Stimulated activated CD8-positive, alpha-beta memory T cell treated with anti-CD3 and anti-CD28 coated beads, Interleukin-15, amount 100 ng/mL, for 48 hours (primary cell): ENCODE results near the gene RHBDL2.
"Not testable (repeated sequence)": the region's sequence is repeated elsewhere in the genome, so short reads cannot be mapped to it uniquely, and the experiment has no call there.

Experiments
- DNase-seq, 2 donors: peaks; one replicate each; pipeline ENCODE4 v3.0.0-alpha.2; 2020; ENCODE audit warnings: low read depth in 2 of 2

Gene RHBDL2

DNA sequence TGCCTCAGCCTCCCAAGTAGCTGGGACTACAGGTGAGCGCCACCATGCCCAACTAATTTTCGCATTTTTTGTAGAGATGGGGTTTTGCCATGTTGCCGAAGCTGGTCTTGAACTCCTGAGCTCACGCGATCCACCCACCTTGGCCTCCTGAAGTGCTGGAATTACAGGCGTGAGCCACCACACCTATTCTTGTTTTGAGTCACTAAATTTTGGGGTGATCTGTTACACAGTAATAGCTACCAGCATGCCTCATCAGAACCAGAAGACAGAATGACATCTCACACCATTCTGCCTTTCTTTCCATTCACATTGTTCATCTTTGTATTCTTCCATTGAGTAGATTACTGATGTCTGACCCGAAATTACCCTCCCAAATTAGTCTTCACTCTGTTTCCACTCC, 9.1 kb downstream of the RHBDL2 start:
- peak in 1 of 2 donors; percentile 5 for DNase-seq

DNA sequence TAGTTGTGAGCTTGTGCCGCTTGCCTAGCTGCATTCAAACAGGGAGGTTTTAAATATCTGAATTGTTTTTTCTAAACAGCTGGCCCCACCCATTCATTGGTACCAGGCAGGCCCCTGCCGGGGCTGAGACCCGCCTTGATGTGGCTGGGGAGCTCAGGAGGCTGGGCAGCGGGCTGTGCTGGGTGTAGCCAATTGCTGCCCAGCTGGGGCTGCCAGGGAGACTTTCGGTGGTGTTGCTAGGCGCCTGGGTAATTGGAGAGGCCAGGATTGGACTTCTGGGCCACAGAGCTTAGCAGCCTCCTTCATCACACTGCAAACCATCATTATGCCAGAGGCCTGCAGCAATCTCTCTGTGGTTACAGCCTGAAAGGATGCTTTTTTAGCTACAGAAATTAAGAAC, 12.2 kb downstream of the RHBDL2 start:
- no peak for DNase-seq

DNA sequence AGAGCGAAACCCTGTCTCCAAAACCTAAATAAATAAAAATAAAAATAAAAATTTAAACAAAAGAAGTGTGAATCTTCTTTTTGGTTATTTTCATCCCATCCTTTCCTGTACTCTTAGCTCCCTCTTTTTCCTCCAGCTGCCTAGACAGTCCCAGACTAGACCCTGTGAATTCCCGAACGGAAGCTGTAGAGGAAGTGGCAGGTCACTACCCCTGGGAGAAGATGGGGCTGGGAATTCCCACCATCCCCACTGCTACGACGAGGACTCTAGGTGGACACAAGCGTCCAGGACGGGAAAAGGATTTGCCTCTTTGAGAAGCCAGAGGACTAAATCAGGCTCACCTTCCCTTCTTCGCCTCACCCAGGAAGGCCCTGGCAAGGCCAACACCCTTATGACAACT, 12.6 kb downstream of the RHBDL2 start:
- no peak for DNase-seq

DNA sequence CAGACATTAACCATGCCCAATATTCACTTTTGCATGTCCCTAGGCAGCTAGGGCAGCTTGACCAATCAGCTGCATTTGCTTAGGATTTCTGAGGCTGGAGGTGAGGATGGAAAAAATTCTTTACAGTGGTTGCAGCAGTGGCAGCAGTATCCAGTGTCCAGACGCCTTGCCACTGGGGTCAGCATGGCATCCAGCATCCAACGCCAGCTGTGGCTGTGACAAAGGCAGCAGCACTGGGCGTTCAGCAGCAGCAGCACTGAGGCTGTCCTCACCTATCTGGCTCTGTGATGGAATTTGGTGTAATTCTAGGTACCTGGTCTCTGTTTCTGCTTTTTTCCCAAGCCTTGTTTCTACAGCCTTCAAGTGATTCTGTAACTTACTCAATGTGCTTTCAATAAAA, 15.5 kb downstream of the RHBDL2 start:
- no peak for DNase-seq

DNA sequence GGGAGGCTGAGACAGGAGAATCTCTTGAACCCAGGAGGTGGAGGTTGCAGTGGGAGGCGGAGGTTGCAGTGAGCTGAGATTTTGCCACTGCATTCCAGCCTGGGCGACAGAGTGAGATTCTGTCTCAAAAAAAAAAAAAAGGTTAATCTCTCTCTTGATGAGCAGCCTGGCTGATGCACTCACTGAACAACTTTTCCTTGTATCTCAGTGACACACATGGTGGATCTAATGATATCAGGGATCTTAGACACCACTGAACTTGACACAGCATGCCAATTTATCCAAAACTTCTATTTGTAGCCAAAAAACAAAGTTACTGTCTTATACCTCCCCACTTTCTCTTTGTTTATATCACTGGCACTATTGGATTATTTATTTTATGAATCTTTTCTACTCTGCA, 16.2 kb downstream of the RHBDL2 start:
- DNase-seq, result no peak

DNA sequence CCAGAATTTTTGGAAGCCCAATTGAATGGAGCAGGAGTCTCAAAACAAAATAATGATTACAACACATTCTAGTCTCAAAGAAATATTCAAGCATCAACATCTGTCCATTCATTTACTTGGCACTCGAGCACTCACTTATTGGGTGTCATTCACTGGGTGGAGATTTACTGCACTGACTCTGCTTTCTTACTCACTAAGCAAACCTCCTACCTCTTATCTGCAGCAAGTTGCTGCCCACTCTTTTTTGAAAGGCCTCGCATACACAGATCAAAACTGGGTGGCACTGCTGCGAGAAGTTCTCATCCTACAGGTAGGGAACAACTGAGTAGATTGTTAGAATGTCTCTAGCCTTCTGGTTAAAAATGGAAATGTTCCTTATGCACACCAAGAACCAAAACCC, 18.0 kb downstream of the RHBDL2 start:
- peak in 1 of 2 donors; percentile 3 for DNase-seq

DNA sequence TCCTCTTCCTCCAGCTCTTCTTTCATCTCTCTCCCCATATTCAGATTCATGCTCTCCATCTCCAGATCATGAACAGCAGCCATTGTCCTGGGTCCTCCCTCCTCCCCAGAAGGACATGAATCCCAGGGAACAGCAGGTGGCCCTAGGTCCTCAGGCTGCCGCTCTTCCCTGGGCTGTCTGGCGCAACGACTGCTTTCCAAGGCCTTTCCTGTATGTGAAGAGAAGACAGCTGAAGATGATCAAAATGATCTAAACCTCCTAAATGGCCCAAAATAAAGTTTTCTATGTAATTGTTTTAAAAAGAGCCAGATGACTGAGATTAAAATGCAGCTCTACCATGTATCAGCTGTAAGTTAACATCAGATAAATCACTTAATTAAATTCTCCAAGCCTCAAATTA, 22.5 kb downstream of the RHBDL2 start:
- DNase-seq, result no peak

DNA sequence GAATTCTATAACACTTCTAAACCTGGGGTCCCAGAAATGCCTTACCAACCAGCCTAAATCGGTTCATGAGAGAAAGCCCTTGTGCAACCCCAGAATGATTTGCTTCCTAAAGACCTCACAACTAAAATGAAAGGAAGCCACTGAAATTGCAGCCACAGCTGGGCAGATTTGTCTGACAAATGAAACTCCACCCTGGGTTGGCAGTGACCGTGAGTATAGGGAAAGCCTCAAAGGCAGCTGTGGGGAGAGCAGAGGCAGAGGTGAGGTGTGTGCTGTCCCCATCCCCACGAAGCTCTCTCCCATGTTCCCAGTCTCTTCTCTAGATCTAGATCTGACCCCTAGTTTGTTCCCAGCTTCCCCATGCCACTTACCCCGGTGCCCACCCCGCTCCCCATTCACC, 23.1 kb downstream of the RHBDL2 start:
- no peak for DNase-seq

DNA sequence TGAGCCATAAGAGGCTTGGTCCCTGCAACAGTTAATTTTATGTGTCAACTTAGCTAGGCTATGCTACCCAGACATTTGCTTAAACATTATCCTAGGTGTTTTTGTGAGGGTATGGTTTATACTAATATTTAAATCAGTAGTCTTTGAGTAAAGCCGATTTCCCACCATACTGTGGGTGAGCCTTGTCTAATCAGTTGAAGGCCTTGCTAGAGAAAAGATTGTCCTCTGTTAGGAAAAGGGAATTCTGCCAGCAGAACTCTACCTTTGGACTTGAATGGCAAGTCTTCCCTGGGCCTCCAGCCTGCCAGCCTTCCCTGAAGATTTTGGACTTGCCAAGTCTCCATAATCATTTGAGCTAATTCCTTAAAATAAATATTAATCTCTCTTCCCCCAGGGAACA, 23.9 kb downstream of the RHBDL2 start:
- DNase-seq, result no peak

DNA sequence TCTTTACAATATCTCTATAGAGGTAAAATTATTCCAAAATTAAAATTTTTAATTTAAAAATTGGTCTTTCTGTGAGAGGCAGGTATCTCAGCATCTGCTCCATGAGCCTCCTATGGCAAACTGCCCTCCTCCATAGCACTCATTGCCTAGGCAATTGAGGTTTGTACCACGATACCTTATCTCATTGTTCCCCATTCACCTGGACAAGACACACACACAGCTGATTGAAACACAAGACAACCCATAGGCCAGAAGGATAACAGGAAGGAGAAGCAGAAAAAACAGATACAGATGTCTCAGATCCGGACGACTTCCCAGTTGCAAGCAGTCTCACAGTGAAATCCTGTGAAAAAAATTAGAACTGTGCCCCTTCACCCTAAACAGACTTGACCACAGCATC, 24.3 kb downstream of the RHBDL2 start:
- DNase-seq, result no peak

DNA sequence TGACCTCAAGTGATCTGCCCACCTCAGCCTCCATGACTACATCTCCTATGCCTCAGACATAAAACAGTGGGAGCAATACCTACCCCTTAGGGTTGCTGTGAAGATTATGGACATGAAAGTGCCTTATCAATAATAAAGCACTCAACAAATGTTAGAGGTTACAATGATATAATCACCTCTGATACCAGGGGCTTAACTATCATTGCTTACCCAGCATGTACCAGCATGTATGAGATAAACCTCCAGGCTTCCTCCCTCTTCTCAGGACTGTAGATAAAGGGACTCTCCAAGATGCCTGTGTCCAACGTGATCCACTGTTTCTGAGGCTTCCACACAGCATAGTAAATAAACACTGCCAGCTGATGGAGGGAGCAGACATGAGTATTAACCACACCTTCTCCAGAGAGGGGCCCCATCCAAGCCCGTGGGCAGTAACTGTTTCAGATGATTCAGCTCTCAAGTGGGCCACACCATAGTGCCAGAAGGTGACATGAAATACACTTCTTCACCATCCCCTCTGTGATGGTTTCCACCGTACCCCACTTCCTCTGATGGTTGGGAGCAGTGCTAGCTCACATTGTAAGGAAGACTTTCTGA, 26.2 kb downstream of the RHBDL2 start:
- peak; percentile 22 to 25 for DNase-seq

DNA sequence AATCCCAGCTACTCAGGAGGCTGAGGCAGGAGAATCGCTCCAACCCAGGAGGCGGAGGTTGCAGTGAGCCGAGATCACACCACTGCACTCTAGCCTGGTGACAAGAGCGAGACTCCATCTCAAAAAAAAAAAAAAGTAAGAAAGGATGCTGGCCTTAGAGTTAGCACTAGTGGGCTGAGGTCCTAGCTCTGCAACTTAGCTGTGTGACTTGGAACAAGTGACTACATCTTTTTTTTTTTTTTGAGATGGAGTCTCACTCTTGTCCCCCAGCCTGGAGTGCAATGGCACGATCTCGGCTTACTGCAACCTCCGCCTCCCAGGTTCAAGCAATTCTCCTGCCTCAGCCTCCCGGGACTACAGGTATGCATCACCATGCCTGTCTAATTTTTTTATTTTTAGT, 26.7 kb downstream of the RHBDL2 start:
- DNase-seq, result not testable (repeated sequence)

DNA sequence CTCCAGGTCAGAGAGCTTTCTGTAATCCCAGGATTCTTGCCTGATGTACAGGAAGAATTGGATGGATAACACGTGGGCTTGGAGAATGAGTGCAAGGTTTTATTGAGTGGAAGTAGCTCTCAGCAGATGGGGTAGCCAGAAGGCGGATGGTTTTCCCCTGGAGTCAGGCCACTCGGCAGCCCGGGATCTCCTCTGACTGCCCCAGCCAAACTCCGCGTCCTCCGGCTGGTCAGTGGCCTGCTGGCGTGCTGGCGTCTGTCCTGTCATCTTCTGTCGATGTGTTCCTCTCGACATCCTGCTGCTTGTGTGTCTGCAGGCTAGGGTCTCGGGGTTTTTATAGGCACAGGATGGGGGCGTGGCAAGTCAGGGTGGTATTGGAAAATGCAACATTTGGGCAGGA, 32.8 kb downstream of the RHBDL2 start:
- DNase-seq, result no peak

DNA sequence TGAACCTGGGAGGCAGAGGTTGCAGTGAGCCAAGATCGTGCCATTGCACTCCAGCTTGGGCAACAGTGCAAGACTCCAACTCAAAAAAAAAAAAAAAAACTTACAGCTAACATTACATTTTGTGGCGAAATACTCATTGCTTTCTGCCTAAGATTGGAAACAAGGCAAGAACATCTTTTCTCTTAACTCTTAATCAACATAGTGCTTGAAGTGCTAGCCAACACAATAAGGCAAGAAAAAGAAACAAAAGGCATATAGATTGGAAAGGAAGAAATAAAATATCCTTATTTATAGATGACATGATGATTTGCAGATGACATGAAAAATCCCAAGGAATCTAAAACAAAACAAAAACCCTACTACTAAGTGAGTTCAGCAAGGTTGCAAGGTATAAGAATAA, 35.6 kb downstream of the RHBDL2 start:
- no peak for DNase-seq

DNA sequence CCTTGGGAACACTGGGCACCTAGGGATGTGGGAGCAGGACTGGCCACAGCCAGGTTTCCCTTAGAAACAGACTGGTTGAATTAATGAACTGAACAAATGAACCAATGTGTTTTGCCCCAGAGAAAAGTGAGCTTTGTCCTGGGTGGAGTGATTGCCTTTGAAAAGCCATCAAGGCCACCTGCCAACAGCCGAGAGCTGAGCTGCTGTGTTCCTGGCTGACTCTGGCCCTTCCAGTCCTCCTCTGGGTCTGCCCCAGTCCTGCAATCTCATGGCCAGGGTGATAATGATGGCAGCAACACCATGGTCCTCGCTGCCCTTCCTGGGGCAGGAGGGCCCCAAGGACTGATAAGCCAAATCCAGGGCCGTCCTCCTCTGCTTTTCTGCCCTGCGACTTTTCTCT, 42.1 kb downstream of the RHBDL2 start:
- DNase-seq, result no peak

DNA sequence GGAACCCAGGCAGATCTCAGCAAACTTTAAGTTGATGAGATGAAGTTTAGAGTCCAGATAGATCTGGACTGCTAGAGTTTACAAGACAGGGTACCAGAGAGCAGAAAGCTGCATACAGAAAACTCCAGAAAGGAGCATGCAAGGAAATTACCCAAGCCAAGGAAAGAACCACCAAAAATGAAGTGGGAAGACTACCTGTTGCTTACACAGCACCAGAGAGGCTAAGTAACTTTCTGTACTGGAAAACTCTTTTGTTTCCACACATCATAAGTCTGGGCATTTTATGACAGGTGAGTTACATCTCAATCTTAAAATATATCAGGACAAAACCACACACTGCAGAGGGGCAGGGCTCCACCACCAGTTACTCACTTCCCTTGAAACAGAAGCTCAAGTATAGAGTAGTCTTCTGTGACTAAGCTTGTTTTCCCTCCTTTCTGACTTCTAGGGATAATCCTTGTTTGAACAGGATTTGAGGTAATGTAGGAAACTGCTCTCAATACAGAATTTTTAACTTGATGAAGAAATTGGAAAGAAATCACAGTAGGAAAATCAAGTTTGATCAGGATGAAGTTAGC, 42.9 kb downstream of the RHBDL2 start:
- no peak for DNase-seq

DNA sequence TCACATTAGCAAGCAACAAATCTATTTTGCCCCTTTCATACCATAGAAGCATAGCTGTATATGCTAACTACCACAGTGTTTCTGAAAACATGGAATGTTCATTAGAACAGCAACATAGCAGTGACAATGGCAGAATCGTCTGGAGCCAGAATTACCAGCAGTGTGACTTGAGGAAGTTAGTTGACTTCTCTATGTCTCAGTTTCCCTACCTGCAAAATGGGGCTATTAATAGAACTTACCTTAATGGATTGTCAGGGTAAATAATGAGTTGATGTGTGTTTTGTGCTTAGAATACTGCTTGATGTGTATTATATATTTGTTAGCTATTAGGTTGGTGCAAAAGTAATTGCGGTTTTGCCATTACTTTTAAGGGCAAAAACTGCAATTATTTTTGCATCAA, 45.5 kb downstream of the RHBDL2 start:
- DNase-seq, result no peak

DNA sequence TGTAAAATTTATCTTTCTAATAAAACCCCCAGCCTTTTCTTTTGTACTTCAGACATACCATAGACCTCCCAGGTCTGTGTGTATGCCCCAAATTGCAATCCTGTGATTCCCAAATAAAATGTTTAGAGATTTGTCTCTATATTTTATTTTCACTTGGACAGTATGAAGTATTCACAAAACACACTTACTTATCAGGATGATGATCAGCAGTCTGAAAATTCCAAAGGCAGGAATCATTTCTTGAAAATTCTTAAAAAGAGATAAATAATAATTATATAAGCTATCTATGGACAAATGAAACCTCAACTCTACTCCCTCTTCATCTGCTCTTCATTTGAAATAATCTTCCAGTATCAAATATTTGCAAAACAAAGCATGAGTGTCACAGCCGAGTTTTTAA, 48.7 kb downstream of the RHBDL2 start:
- no peak for DNase-seq

DNA sequence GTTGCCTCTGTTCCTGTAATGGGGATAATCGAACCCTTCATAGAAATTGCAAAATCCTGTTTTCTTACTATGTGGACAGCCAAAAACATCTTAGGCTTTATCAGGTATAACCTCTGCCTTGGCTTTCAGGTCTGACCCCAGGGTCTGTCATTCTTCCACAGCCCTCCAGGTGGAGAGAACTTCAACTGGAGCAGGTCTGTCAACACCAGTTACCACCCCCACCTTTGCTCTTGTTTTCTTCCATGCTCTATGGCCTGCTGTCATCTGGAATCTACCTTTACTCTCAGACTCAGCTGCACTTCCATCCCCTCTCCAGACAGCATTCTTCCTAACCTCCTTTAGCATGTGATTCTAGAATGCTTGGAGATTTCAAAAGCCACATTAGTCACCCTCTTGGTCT, 49.9 kb downstream of the RHBDL2 start:
- DNase-seq, result no peak

DNA sequence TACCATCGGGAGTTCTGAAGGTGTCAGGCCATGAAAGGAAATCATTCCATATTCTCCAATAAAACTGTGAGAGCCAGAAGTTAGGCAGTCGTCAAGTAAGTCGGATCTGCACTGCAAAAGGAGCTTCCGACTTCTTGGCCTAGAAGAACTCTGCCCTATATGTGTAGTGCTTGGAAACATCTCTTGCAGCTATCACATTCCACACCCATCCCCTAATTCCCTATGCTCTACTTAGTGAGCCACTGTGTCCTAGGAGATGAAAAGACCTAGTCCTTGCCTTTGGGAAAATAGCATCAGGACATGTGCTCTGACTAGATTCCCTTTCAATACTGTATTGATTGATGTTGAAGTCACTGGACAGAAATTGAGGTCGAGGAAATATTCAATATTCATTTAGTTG, 52.0 kb downstream of the RHBDL2 start:
- DNase-seq, result no peak

DNA sequence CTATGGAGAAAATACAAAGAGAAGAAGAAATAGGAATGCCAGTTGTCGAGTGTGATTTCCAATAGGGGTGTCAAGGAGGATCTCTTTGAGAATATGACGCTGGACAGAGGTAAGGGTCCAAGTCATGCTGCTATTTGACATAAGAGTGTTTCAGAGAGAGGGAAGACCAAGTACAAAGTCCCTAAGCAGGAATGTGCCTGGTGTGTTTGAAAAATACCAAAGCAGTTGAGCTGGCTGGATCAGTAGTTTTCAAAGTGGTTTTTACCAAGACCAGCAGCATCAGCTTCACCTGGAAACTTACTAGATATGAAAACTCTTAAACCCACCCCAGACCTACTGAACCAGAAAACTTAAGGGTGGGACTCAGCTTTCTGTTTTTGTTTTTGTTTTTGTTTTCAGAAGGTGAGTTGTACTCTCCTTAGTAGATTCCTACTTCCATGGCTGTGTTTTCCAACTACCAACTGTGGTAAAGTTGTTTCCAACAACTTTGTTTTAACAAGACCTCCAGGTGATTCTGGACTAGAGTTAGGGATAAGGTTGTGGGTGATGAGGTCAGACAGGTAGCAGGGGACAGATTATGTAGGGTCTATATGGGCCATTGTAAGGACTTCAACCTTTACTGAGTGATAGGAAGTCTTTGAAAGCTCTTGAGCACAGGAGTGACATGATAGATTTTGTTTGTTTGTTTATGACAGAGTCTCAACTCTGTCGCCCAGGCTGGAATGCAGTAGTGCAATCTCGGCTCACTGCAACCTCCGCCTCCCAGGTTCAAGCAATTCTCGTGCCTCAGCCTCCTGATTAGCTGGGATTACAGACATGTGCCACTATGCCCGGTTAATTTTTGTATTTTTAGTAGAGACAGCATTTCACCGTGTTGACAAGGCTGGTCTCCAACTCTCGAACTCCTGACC, 53.0 kb downstream of the RHBDL2 start:
- DNase-seq, result no peak

DNA sequence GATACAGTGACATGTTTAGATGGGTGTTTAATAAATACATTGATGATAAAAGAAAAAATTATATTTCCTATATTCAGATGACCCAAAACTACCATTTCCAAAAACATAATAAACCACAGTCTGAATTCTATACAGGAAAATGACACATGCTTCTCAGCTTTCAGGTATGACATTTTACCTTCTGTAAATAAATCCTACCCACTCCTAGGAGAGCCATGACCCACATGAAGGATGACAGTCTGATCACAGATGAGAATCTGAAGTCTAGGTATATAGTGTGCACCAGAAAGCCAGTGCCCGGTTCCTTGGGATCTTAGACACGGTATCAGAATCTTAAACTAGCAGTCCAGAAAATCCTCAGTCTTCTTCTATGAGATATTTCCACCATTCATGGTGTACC, 56.5 kb downstream of the RHBDL2 start:
- no peak for DNase-seq

DNA sequence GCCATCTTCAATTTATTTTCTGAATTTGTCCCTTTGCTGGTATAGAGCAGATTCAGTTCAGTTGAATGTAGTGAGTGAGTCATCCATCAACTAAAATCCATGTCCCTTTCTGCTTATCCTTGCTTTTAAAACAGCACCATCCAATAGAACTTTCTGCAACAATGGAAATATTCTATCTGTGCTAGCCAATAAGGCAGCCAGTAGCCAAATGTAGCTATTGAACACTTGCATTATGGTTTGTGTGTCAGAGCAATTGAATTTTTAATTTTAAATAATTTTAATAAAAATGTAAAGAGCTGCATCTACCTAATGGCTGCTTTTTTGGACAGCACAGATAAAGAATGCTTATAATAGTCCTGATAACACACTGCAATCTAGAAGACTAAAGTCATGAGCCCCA, 60.1 kb downstream of the RHBDL2 start, which contains the start of gene GJA9:
TSS of gene GJA9 (minus strand) at position 101 of the 400 bp plus-strand sequence. CDS start 5,489 bp downstream, outside the sequence.
- DNase-seq, result no peak
